GM21528 (cell line): ENCODE results near the gene DUSP19.
"Not testable (repeated sequence)": the region's sequence is repeated elsewhere in the genome, so short reads cannot be mapped to it uniquely, and the experiment has no call there.

Source experiments
- ATAC-seq: cut with Tn5 transposase; IDR thresholded peaks from one replicate; pipeline ENCODE4 v1.9.1; 2021; ENCODE audit warnings: mild to moderate bottlenecking, moderate library complexity; ENCODE audit not compliant: unreplicated experiment, low FRiP score

Gene DUSP19

GRCh38 chr2:183078464-183079138 lies at the start of gene DUSP19:
Gene DUSP19 (plus strand): TSS chr2:183078747. CDS start chr2:183078934, 187 bp downstream.
- ATAC-seq, result peak; percentile 98

- no peak for ATAC-seq
Observed at GRCh38 chr2:183029219-183029618, 49.3 kb upstream of the DUSP19 start.

- no peak for ATAC-seq
Observed at GRCh38 chr2:183031911-183032794, 46.4 kb upstream of the DUSP19 start.

- ATAC-seq, result no peak
Observed at GRCh38 chr2:183033951-183034350, 44.6 kb upstream of the DUSP19 start.

- no peak for ATAC-seq
Observed at GRCh38 chr2:183034806-183035205, 43.7 kb upstream of the DUSP19 start.

GRCh38 chr2:183035298-183035953 lies 43.1 kb upstream of the DUSP19 start:
- no peak for ATAC-seq

- peak; percentile 56 for ATAC-seq
Observed at GRCh38 chr2:183035954-183036669, 42.4 kb upstream of the DUSP19 start.

GRCh38 chr2:183037074-183037552 lies 41.4 kb upstream of the DUSP19 start:
- ATAC-seq, result no peak

- ATAC-seq, result peak; percentile 49
Observed at GRCh38 chr2:183037553-183038340, 40.8 kb upstream of the DUSP19 start.

- peak; percentile 70 for ATAC-seq
Observed at GRCh38 chr2:183038341-183039300, 39.9 kb upstream of the DUSP19 start, which contains the start of gene NCKAP1. Gene NCKAP1 (minus strand): TSS chr2:183038457. CDS start chr2:183038099, 358 bp downstream.

- no peak for ATAC-seq
Observed at GRCh38 chr2:183040604-183041003, 37.9 kb upstream of the DUSP19 start.

- not testable (repeated sequence) for ATAC-seq
Observed at GRCh38 chr2:183043580-183043979, 35.0 kb upstream of the DUSP19 start.

GRCh38 chr2:183047486-183048125 lies 30.9 kb upstream of the DUSP19 start:
- ATAC-seq, result not testable (repeated sequence)

- no peak for ATAC-seq
Observed at GRCh38 chr2:183049420-183049819, 29.1 kb upstream of the DUSP19 start.

GRCh38 chr2:183057333-183057985 lies 21.1 kb upstream of the DUSP19 start:
- peak; percentile 64 for ATAC-seq

GRCh38 chr2:183059561-183059960 lies 19.0 kb upstream of the DUSP19 start:
- ATAC-seq, result no peak

GRCh38 chr2:183060571-183061231 lies 17.8 kb upstream of the DUSP19 start:
- ATAC-seq, result no peak
